PFSK-1 (cell line): Measurements from ENCODE around the gene TLCD5.

Experiments used
- POLR2AphosphoS5 ChIP-seq: IDR thresholded peaks from 2 replicates; pipeline ENCODE4 v1.6.1; 2012; ENCODE audit warnings: low read depth, mild to moderate bottlenecking, control low read depth, low read length, moderate library complexity
- REST ChIP-seq, 2 experiments: IDR thresholded peaks; 2 replicates each; pipeline versions ENCODE4 v1.6.1 to v1.8.0; 2011 to 2012; ENCODE audit warnings: low read depth in 2 of 2, low read length in 2 of 2, control low read depth in 1 of 2, inconsistent platforms in 1 of 2, mild to moderate bottlenecking in 1 of 2, moderate library complexity in 1 of 2; ENCODE audit not compliant: insufficient read depth in 1 of 2
- TAF1 ChIP-seq: IDR thresholded peaks from 2 replicates; pipeline ENCODE4 v1.6.1; 2012; ENCODE audit warnings: low read length, control low read depth, borderline replicate concordance; ENCODE audit not compliant: insufficient read depth

DNA sequence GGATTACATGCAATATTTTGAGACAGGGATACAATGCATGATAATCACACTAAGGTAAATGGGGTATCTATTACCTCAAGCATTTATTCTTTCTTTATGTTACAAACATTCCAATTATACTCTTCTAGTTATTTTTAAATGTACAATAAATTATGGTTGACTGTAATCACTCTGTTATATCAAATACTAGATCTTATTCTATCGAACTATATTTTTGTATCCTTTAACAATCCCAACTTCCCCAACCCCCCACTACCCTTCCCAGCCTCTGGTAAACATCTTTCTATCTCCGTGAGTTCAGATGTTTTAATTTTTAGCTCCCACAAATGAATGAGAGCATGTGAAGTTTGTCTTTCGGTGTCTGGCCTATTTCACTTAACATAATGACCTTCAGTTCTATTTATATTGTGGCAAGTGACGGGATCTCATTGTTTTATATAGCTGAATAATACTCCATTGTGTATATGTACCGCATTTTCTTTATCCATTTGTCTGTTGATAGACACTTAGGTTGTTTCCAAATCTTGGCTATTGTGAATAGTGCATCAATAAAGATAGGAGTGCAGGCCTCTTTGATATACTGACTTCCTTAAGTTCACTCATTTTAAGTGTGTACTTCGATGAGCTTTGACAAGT lies 51.6 kb downstream of the TLCD5 start:
- no peak for TF ChIP-seq POLR2AphosphoS5
- TF ChIP-seq TAF1: no peak
- no peak for TF ChIP-seq REST (IDR thresholded peaks at IDR 0.05; ENCODE audit: insufficient read depth in 1 of 2, low read depth in 2 of 2, low read length in 2 of 2)
